H9 (cell line): ENCODE data around the gene APBA2. TPM values are rescaled to one million over a fixed set of nuclear protein-coding genes. Genes with fewer than 3 reads are reported as not detected.

Experiments used
- DNase-seq: peaks from one replicate; pipeline ENCODE4 v3.0.0-alpha.2; 2017
- H2AFZ ChIP-seq: one replicate; pipeline ENCODE4 v1.6.1; 2013; ENCODE audit warnings: mild to moderate bottlenecking, low read length, control low read depth, moderate library complexity
- H2AK5ac ChIP-seq: 2 replicates; pipeline ENCODE4 v1.6.1; 2013; ENCODE audit warnings: low read length, control low read depth, mixed read lengths; ENCODE audit not compliant: insufficient read length
- H2BK120ac ChIP-seq: one replicate; pipeline ENCODE4 v1.6.1; 2013; ENCODE audit warnings: low read depth, mild to moderate bottlenecking, low read length, control low read depth, inconsistent platforms; ENCODE audit not compliant: poor library complexity, severe bottlenecking
- H2BK12ac ChIP-seq: 2 replicates; pipeline ENCODE4 v1.6.1; 2013; ENCODE audit warnings: low read length, control low read depth, mixed read lengths, low read depth; ENCODE audit not compliant: insufficient read length
- H2BK15ac ChIP-seq: 2 replicates; pipeline ENCODE4 v1.6.1; 2013; ENCODE audit warnings: low read depth, low read length, control low read depth
- H2BK20ac ChIP-seq: one replicate; pipeline ENCODE4 v1.6.1; 2013; ENCODE audit warnings: low read depth, mild to moderate bottlenecking, low read length, control low read depth, inconsistent platforms; ENCODE audit not compliant: poor library complexity, severe bottlenecking
- H2BK5ac ChIP-seq: 2 replicates; pipeline ENCODE4 v1.6.1; 2013; ENCODE audit warnings: low read length, control low read depth, mixed read lengths; ENCODE audit not compliant: insufficient read length
- H3K14ac ChIP-seq: 2 replicates; pipeline ENCODE4 v1.6.1; 2013; ENCODE audit warnings: low read length, control low read depth; ENCODE audit not compliant: insufficient read depth
- H3K18ac ChIP-seq: 2 replicates; pipeline ENCODE4 v1.6.1; 2013; ENCODE audit warnings: low read depth, mild to moderate bottlenecking, mixed read lengths, low read length, control low read depth; ENCODE audit not compliant: insufficient read length
- H3K23ac ChIP-seq: 2 replicates; pipeline ENCODE4 v1.6.1; 2013; ENCODE audit warnings: low read length, control low read depth, mixed read lengths, low read depth; ENCODE audit not compliant: insufficient read length
- H3K23me2 ChIP-seq: 2 replicates; pipeline ENCODE4 v1.6.1; 2013; ENCODE audit warnings: low read depth, mild to moderate bottlenecking, mixed read lengths, low read length, control low read depth; ENCODE audit not compliant: insufficient read length, poor library complexity, severe bottlenecking
- H3K27ac ChIP-seq: 2 replicates; pipeline ENCODE4 v1.5.1; 2013; ENCODE audit warnings: low read length, control low read depth, mixed read lengths, low read depth; ENCODE audit not compliant: insufficient read length
- H3K27me3 ChIP-seq: 2 replicates; pipeline ENCODE4 v1.6.1; 2013; ENCODE audit warnings: low read length, control low read depth, inconsistent platforms; ENCODE audit not compliant: insufficient read depth
- H3K4ac ChIP-seq: 2 replicates; pipeline ENCODE4 v1.6.1; 2013; ENCODE audit warnings: low read depth, mild to moderate bottlenecking, control low read depth, inconsistent platforms, low read length, moderate library complexity
- H3K4me1 ChIP-seq: 2 replicates; pipeline ENCODE4 v1.6.1; 2013; ENCODE audit warnings: low read length, control low read depth, inconsistent platforms; ENCODE audit not compliant: insufficient read depth
- H3K4me2 ChIP-seq: 2 replicates; pipeline ENCODE4 v1.6.1; 2013; ENCODE audit warnings: low read length, control low read depth, mixed read lengths; ENCODE audit not compliant: insufficient read length, insufficient read depth
- H3K56ac ChIP-seq: 2 replicates; pipeline ENCODE4 v1.6.1; 2013; ENCODE audit warnings: low read depth, mild to moderate bottlenecking, mixed read lengths, low read length, control low read depth; ENCODE audit not compliant: insufficient read length
- H3K79me1 ChIP-seq: 2 replicates; pipeline ENCODE4 v1.6.1; 2013; ENCODE audit warnings: low read depth, mild to moderate bottlenecking, moderate library complexity, low read length, control low read depth, inconsistent platforms; ENCODE audit not compliant: insufficient read depth, poor library complexity, severe bottlenecking
- H3K79me2 ChIP-seq: 2 replicates; pipeline ENCODE4 v1.6.1; 2013; ENCODE audit warnings: low read length, control low read depth, inconsistent platforms; ENCODE audit not compliant: insufficient read depth
- H3K9ac ChIP-seq: 2 replicates; pipeline ENCODE4 v1.6.1; 2013; ENCODE audit warnings: low read length, control low read depth, mixed read lengths; ENCODE audit not compliant: insufficient read length; ENCODE audit errors: extremely low read depth
- H3K9me3 ChIP-seq: one replicate; pipeline ENCODE4 v1.6.1; 2013; ENCODE audit warnings: low read depth, low read length, inconsistent platforms; ENCODE audit not compliant: control insufficient read depth
- H3T11ph ChIP-seq: one replicate; pipeline ENCODE4 v1.6.1; 2013; ENCODE audit warnings: mild to moderate bottlenecking, low read length, control low read depth, inconsistent platforms
- H4K20me1 ChIP-seq: one replicate; pipeline ENCODE4 v1.6.1; 2013; ENCODE audit not compliant: control insufficient read depth, insufficient read length, insufficient read depth
- H4K5ac ChIP-seq: 2 replicates; pipeline ENCODE4 v1.6.1; 2013; ENCODE audit warnings: low read depth, mild to moderate bottlenecking, mixed read lengths, low read length, control low read depth; ENCODE audit not compliant: insufficient read length
- H4K8ac ChIP-seq: replicated peaks from 2 replicates; pipeline ENCODE4 v1.6.1; 2013; ENCODE audit warnings: low read length, control low read depth, mixed read lengths, low read depth; ENCODE audit not compliant: insufficient read length
- H4K91ac ChIP-seq: 2 replicates; pipeline ENCODE4 v1.6.1; 2013; ENCODE audit warnings: low read depth, mild to moderate bottlenecking, moderate library complexity, mixed read lengths, low read length, control low read depth; ENCODE audit not compliant: insufficient read length
- H3K27ac Mint-ChIP-seq, 3 experiments: 2 replicates in 2 of 3; 3 replicates in 1 of 3; pipeline ENCODE4 v1.8.0; 2020 to 2021; ENCODE audit warnings: mixed read lengths in 3 of 3, mild to moderate bottlenecking in 1 of 3, moderate library complexity in 1 of 3
- H3K27me3 Mint-ChIP-seq: 2 replicates; pipeline ENCODE4 v1.8.0; 2021; ENCODE audit warnings: low read depth, mild to moderate bottlenecking, moderate library complexity, mixed read lengths
- H3K36me3 Mint-ChIP-seq, 3 experiments: 2 replicates in 2 of 3; 3 replicates in 1 of 3; pipeline ENCODE4 v1.8.0; 2020 to 2021; ENCODE audit warnings: low read depth in 3 of 3, mixed read lengths in 3 of 3; ENCODE audit not compliant: insufficient read depth in 1 of 3
- H3K4me1 Mint-ChIP-seq, 2 experiments: 2 replicates each; pipeline ENCODE4 v1.8.0; 2020; ENCODE audit warnings: mixed read lengths in 2 of 2
- H3K4me3 Mint-ChIP-seq, 2 experiments: 2 replicates in 1 of 2; 3 replicates in 1 of 2; pipeline ENCODE4 v1.8.0; 2020 to 2021; ENCODE audit warnings: mild to moderate bottlenecking in 2 of 2, mixed read lengths in 2 of 2, moderate library complexity in 1 of 2
- H3K9me3 Mint-ChIP-seq, 2 experiments: 2 replicates in 1 of 2; 3 replicates in 1 of 2; pipeline ENCODE4 v1.8.0; 2020; ENCODE audit warnings: mild to moderate bottlenecking in 2 of 2, mixed read lengths in 2 of 2, moderate library complexity in 1 of 2
- WGBS: extraction: QIAGEN DNeasy Blood & Tissue Kit; methylation state at CpG from one replicate; pipeline ENCODE4 v1.1.7; 2013; ENCODE audit warnings: missing lambda C conversion rate, low lambda C conversion rate, mixed read lengths; ENCODE audit not compliant: insufficient read length; ENCODE audit errors: extremely low coverage; 5-methylcytosine and 5-hydroxymethylcytosine counted together
- total RNA-seq: library from RNA; stranded (reverse); gene quantifications from 2 replicates; pipeline ENCODE4 v1.2.1, GENCODE V29; 2021
- TF ChIP-seq, protein P1 (sequence below): fragments of 200-600 bp; sonication (generic); conservative IDR thresholded peaks from 3 replicates; pipeline ENCODE4 v1.8.0; 2021; ENCODE audit warnings: antibody characterized with exemption, mild to moderate bottlenecking

APBA2 gene
- total RNA-seq, 1 experiment from 2014 or later = 14.3 TPM

DNA sequence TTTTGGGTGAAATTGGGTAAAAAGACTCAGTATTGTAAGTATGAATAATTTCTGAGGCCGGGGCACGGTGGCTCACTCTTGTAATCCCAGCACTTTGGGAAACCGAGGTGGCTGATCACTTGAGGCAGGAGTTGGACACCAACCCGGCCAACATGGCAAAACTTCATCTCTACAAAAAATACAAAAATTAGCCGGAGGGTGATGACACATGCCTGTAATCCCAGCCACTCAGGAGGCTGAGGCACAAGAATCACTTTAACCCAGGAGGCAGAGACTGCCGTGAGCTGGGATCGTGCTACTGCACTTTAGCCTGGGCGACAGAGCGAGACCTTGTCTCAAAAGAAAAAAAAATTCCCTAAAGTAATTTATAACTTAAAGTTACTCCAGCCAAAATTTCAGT, 162.2 kb downstream of the APBA2 start:
- H3K36me3 Mint-ChIP-seq = peaks cover 4 to 5% (median 5%) of the 10 kb centered on the region in 3 experiments; a peak in 4 of 7 replicates
- no peak overlapping the region for H2BK20ac ChIP-seq
- no peak overlapping the region for H3K27ac Mint-ChIP-seq
- no peak overlapping the region for H3K56ac ChIP-seq
- H2BK15ac ChIP-seq = no peak overlapping the region
- H3K23ac ChIP-seq = no peak overlapping the region
- TF ChIP-seq, protein P1, sequence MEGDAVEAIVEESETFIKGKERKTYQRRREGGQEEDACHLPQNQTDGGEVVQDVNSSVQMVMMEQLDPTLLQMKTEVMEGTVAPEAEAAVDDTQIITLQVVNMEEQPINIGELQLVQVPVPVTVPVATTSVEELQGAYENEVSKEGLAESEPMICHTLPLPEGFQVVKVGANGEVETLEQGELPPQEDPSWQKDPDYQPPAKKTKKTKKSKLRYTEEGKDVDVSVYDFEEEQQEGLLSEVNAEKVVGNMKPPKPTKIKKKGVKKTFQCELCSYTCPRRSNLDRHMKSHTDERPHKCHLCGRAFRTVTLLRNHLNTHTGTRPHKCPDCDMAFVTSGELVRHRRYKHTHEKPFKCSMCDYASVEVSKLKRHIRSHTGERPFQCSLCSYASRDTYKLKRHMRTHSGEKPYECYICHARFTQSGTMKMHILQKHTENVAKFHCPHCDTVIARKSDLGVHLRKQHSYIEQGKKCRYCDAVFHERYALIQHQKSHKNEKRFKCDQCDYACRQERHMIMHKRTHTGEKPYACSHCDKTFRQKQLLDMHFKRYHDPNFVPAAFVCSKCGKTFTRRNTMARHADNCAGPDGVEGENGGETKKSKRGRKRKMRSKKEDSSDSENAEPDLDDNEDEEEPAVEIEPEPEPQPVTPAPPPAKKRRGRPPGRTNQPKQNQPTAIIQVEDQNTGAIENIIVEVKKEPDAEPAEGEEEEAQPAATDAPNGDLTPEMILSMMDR = no peak
- peaks cover 7 to 9% of the 10 kb centered on the region in 2 experiments; a peak in 2 of 5 replicates for H3K9me3 Mint-ChIP-seq
- H3K27me3 ChIP-seq = no peaks in the 10 kb centered on the region
- no peaks in the 10 kb centered on the region for H3K4me1 ChIP-seq
- no peak overlapping the region for H3K4me3 Mint-ChIP-seq
- H3K79me2 ChIP-seq = no peaks in the 10 kb centered on the region
- H3K14ac ChIP-seq = no peak overlapping the region
- H3K27me3 Mint-ChIP-seq = no peaks in the 10 kb centered on the region
- H4K91ac ChIP-seq = no peak overlapping the region
- H3K4ac ChIP-seq = no peak overlapping the region
- H4K20me1 ChIP-seq = no peaks in the 10 kb centered on the region
- H3K18ac ChIP-seq = no peak overlapping the region
- H2BK12ac ChIP-seq = no peak overlapping the region
- H3K4me2 ChIP-seq = no peak overlapping the region
- no peak overlapping the region for H2BK5ac ChIP-seq
- H3K79me1 ChIP-seq = no peaks in the 10 kb centered on the region
- H3K27ac ChIP-seq = no peak overlapping the region
- H2BK120ac ChIP-seq = no peak overlapping the region
- no peak overlapping the region for H4K5ac ChIP-seq
- no peak overlapping the region for H2AFZ ChIP-seq
- WGBS = no CpG with 5 or more reads among the region's 9 CpGs
- no peak overlapping the region for H2AK5ac ChIP-seq
- no peaks in the 10 kb centered on the region for H3K9me3 ChIP-seq
- H4K8ac ChIP-seq = no peak overlapping the region
- H3K9ac ChIP-seq = no peak overlapping the region
- no peaks in the 10 kb centered on the region for H3K23me2 ChIP-seq
- H3T11ph ChIP-seq = no peak overlapping the region
- no peak for DNase-seq
- H3K4me1 Mint-ChIP-seq = peaks cover 3 to 17% of the 10 kb centered on the region in 2 experiments
